Activated T-cell treated with anti-CD3 and anti-CD28 coated beads, Interleukin-2, amount 50 U/mL, for 4 hours (primary cell): ENCODE results near the gene SLC17A7. TPM values are rescaled to one million over a fixed set of nuclear protein-coding genes. Genes with fewer than 3 reads are reported as not detected.

Source experiments
- ATAC-seq, 2 donors: fragments of 200-7000 bp; cut with Tn5 transposase; one replicate each; pipeline ENCODE4 v1.10.0; 2021
- DNase-seq: peaks from one replicate; pipeline ENCODE4 v3.0.0-alpha.2; 2020
- H3K27me3 Mint-ChIP-seq: one replicate; pipeline ENCODE4 v1.8.0; 2021; ENCODE audit warnings: low read depth, mixed read lengths
- H3K36me3 Mint-ChIP-seq: one replicate; pipeline ENCODE4 v1.8.0; 2022; ENCODE audit warnings: mixed read lengths; ENCODE audit not compliant: insufficient read depth
- H3K4me1 Mint-ChIP-seq: one replicate; pipeline ENCODE4 v1.8.0; 2021; ENCODE audit warnings: low read depth, mixed read lengths
- H3K4me3 Mint-ChIP-seq: one replicate; pipeline ENCODE4 v1.8.0; 2021; ENCODE audit warnings: mild to moderate bottlenecking, moderate library complexity, mixed read lengths
- H3K9me3 Mint-ChIP-seq: one replicate; pipeline ENCODE4 v1.8.0; 2021; ENCODE audit warnings: mixed read lengths
- total RNA-seq, 3 donors: library from RNA; stranded (reverse); gene quantifications; one replicate each; pipeline ENCODE4 v1.2.1, GENCODE V29; 2021

The SLC17A7 gene
- total RNA-seq, 3 donors from 2014 or later = 0.08 to 0.13 TPM; not detected in 1

- Mint-ChIP-seq H3K9me3 (no peaks in the 10 kb centered on the region), H3K36me3 (no peaks in the 10 kb centered on the region)
These were observed 53.4 kb downstream of the SLC17A7 start, which contains the start of gene KASH5 for GRCh38 chr19:49387936-49388372. Gene KASH5 (plus strand): TSS chr19:49388249. CDS start chr19:49390884, 2,635 bp downstream.

GRCh38 chr19:49383599-49383998 lies 57.7 kb downstream of the SLC17A7 start:
- H3K36me3 Mint-ChIP-seq = peaks cover 2% of the 10 kb centered on the region
- H3K9me3 Mint-ChIP-seq = peaks cover 5% of the 10 kb centered on the region
- H3K4me1 Mint-ChIP-seq = peaks cover 6% of the 10 kb centered on the region
- no peak overlapping the region for H3K4me3 Mint-ChIP-seq
- DNase-seq (no peak), ATAC-seq (no peak)
- peaks cover 2% of the 10 kb centered on the region for H3K27me3 Mint-ChIP-seq

More at GRCh38 chr19:49387936-49388372, 53.4 kb downstream of the SLC17A7 start, which contains the start of gene KASH5:
- Mint-ChIP-seq H3K27me3 (peaks cover 2% of the 10 kb centered on the region), H3K4me1 (peaks cover 15% of the 10 kb centered on the region), H3K4me3 (peak within 1 kb of the TSS; percentile 62)
- DNase-seq (peak; percentile 81), ATAC-seq (peak; percentile 64 to 88)

- H3K4me3 Mint-ChIP-seq = no peak overlapping the region
- peaks cover 1% of the 10 kb centered on the region for H3K4me1 Mint-ChIP-seq
- ATAC-seq (no peak), DNase-seq (no peak)
- H3K9me3 Mint-ChIP-seq = peaks cover 5% of the 10 kb centered on the region
- H3K36me3 Mint-ChIP-seq = peaks cover 2% of the 10 kb centered on the region
- H3K27me3 Mint-ChIP-seq = peaks cover 4% of the 10 kb centered on the region
These were observed 58.7 kb downstream of the SLC17A7 start for GRCh38 chr19:49382639-49383038.

- Mint-ChIP-seq H3K36me3 (peaks cover 2% of the 10 kb centered on the region), H3K4me1 (no peaks in the 10 kb centered on the region), H3K9me3 (peaks cover 5% of the 10 kb centered on the region), H3K4me3 (no peak overlapping the region), H3K27me3 (peaks cover 10% of the 10 kb centered on the region)
- DNase-seq (no peak), ATAC-seq (no peak)
These were observed 60.9 kb downstream of the SLC17A7 start for GRCh38 chr19:49380391-49380790.

Other genes starting within 250 kb of the SLC17A7 start
- under 1 TPM; 0.20 to 0.92 (median 0.29) TPM for gene SLC6A16, start 116.3 kb downstream of the SLC17A7 start, total RNA-seq
- 100 to 1,000 TPM in 2 of 3 donors, 10 to 100 TPM in 1; 99.6 to 116 (median 106) TPM for gene CD37, start 106.1 kb downstream of the SLC17A7 start, total RNA-seq
- gene TEAD2, start 79.1 kb downstream of the SLC17A7 start, total RNA-seq = under 1 TPM in 2 of 3 donors, not detected in 1; 0.16 to 0.33 TPM
- gene DKKL1, start 77.7 kb downstream of the SLC17A7 start, total RNA-seq = not detected
- gene KASH5, start 53.3 kb downstream of the SLC17A7 start, total RNA-seq = under 1 TPM; 0.24 to 0.48 (median 0.27) TPM
- not detected for gene PTH2, start 18.1 kb downstream of the SLC17A7 start, total RNA-seq
- gene GFY, start 16.1 kb downstream of the SLC17A7 start, total RNA-seq = not detected
- gene PIH1D1, start 10.3 kb upstream of the SLC17A7 start, total RNA-seq = 100 to 1,000 TPM in 2 of 3 donors, 10 to 100 TPM in 1; 95.0 to 105 (median 105) TPM
- 10 to 100 TPM; 35.4 to 42.9 (median 35.8) TPM for gene ALDH16A1, start 11.7 kb upstream of the SLC17A7 start, total RNA-seq
- gene FLT3LG, start 32.7 kb upstream of the SLC17A7 start, total RNA-seq = 10 to 100 TPM; 52.3 to 64.8 (median 56.9) TPM
- 1,000 to 10,000 TPM; 4,599 to 4,940 (median 4,852) TPM for gene RPL13A, start 46.1 kb upstream of the SLC17A7 start, total RNA-seq
- gene RPS11, start 54.9 kb upstream of the SLC17A7 start, total RNA-seq = 1,000 to 10,000 TPM; 2,890 to 3,149 (median 2,904) TPM
- 1 to 10 TPM; 5.8 to 9.5 (median 8.9) TPM for gene FCGRT, start 71.1 kb upstream of the SLC17A7 start, total RNA-seq
- gene RCN3, start 86.5 kb upstream of the SLC17A7 start, total RNA-seq = 1 to 10 TPM; 2.4 to 4.0 (median 3.5) TPM
- 10 to 100 TPM; 86.0 to 89.6 (median 87.0) TPM for gene NOSIP, start 139.0 kb upstream of the SLC17A7 start, total RNA-seq
- gene PRRG2, start 139.8 kb upstream of the SLC17A7 start, total RNA-seq = 1 to 10 TPM; 1.0 to 1.4 (median 1.3) TPM
- 10 to 100 TPM; 28.0 to 33.1 (median 28.7) TPM for gene PRR12, start 149.7 kb upstream of the SLC17A7 start, total RNA-seq
- gene RRAS, start 198.6 kb upstream of the SLC17A7 start, total RNA-seq = 1 to 10 TPM; 2.3 to 3.8 (median 3.5) TPM
- 10 to 100 TPM; 81.7 to 82.9 (median 82.5) TPM for gene SCAF1, start 200.7 kb upstream of the SLC17A7 start, total RNA-seq
- gene IRF3, start 224.3 kb upstream of the SLC17A7 start, total RNA-seq = 100 to 1,000 TPM; 140 to 160 (median 148) TPM
- 10 to 100 TPM; 64.6 to 71.2 (median 71.1) TPM for gene BCL2L12, start 224.4 kb upstream of the SLC17A7 start, total RNA-seq
- gene PRMT1, start 235.7 kb upstream of the SLC17A7 start, total RNA-seq = 100 to 1,000 TPM; 692 to 815 (median 725) TPM
- 10 to 100 TPM; 16.3 to 20.8 (median 17.2) TPM for gene ADM5, start 248.1 kb upstream of the SLC17A7 start, total RNA-seq
- gene CPT1C, start 249.6 kb upstream of the SLC17A7 start, total RNA-seq = 1 to 10 TPM in 1 of 3 donors, under 1 TPM in 2; 0.60 to 1.2 (median 0.95) TPM